Ishikawa (cell line): ENCODE results near the gene CACNA1D.

Experiments
- CEBPB ChIP-seq: IDR thresholded peaks from 2 replicates; pipeline ENCODE4 v1.6.1; 2012
- CREB1 ChIP-seq: IDR thresholded peaks from 2 replicates; pipeline ENCODE4 v1.6.1; 2012; ENCODE audit warnings: low read depth
- EGR1 ChIP-seq: IDR thresholded peaks from 2 replicates; pipeline ENCODE4 v1.6.1; 2012
- EP300 ChIP-seq: IDR thresholded peaks from 2 replicates; pipeline ENCODE4 v1.6.1; 2012; ENCODE audit warnings: borderline replicate concordance
- FOXM1 ChIP-seq: IDR thresholded peaks from 2 replicates; pipeline ENCODE4 v1.6.1; 2012; ENCODE audit warnings: low read depth, borderline replicate concordance
- NFIC ChIP-seq: IDR thresholded peaks from 2 replicates; pipeline ENCODE4 v1.6.1; 2012
- RAD21 ChIP-seq: IDR thresholded peaks from 2 replicates; pipeline ENCODE4 v1.6.1; 2012; ENCODE audit warnings: low read depth
- TAF1 ChIP-seq: IDR thresholded peaks from 2 replicates; pipeline ENCODE4 v1.6.1; 2012; ENCODE audit warnings: low read depth, mild to moderate bottlenecking
- TCF12 ChIP-seq: IDR thresholded peaks from 2 replicates; pipeline ENCODE4 v1.6.1; 2012; ENCODE audit warnings: low read depth
- TEAD4 ChIP-seq: IDR thresholded peaks from 2 replicates; pipeline ENCODE4 v1.6.1; 2012
- YY1 ChIP-seq: IDR thresholded peaks from 2 replicates; pipeline ENCODE4 v1.6.1; 2012; ENCODE audit warnings: low read depth
- ZBTB7A ChIP-seq: IDR thresholded peaks from 2 replicates; pipeline ENCODE4 v1.6.1; 2012; ENCODE audit warnings: low read depth
- TF ChIP-seq, protein P1 (sequence below): IDR thresholded peaks from 2 replicates; pipeline ENCODE4 v1.6.1; 2012
- TF ChIP-seq, protein P2 (sequence below): IDR thresholded peaks from 2 replicates; pipeline ENCODE4 v1.6.1; 2012
- TF ChIP-seq, protein P3 (sequence below): IDR thresholded peaks from 2 replicates; pipeline ENCODE4 v1.6.1; 2012; ENCODE audit warnings: low read depth, mild to moderate bottlenecking

CACNA1D gene

DNA sequence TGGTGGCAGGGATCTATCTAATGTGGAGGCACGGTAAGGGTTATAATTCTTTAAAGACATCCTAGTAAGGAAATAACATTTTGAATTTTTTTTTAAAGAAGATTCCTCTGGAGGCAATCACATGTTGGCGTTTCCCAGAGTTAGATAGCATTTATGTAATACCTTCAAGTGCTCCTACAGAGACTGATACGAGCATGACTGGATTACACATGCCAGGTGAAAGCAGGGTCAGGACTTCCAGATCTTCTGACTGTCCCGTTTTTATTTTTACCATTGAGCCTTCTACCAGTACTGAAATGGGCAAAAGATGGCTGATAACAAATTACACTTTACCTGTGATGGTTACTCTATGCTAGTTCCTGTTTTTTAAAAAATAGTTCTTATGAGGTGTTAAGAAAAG lies 365.8 kb downstream of the CACNA1D start:
- TF ChIP-seq YY1 (no peak), FOXM1 (no peak), EP300 (no peak), NFIC (no peak), ZBTB7A (no peak), EGR1 (no peak), RAD21 (no peak), TCF12 (no peak), TAF1 (no peak), TEAD4 (no peak), CREB1 (no peak), CEBPB (no peak)
- TF ChIP-seq, protein P1, sequence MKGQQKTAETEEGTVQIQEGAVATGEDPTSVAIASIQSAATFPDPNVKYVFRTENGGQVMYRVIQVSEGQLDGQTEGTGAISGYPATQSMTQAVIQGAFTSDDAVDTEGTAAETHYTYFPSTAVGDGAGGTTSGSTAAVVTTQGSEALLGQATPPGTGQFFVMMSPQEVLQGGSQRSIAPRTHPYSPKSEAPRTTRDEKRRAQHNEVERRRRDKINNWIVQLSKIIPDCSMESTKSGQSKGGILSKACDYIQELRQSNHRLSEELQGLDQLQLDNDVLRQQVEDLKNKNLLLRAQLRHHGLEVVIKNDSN: no peak
- TF ChIP-seq, protein P2, sequence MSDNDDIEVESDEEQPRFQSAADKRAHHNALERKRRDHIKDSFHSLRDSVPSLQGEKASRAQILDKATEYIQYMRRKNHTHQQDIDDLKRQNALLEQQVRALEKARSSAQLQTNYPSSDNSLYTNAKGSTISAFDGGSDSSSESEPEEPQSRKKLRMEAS: no peak

DNA sequence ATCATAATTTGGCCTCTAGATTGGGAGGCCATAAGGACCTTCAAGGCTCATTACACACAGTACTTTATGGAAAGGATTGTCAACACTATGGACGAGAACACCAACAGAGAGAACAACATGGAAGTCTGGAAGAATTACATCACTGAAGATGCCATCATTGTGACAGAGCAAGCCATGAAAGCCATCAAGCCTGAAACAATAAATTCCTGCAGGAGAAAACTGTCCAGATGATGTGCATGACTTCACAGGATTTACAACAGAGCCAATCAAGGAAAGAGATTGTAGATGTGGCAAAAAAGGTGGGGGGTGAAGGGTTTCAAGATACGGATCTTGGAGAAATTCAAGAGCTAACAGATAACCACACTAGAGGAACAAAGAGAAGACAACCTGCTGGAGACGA lies 367.8 kb downstream of the CACNA1D start:
- TF ChIP-seq, protein P1: no peak
- TF ChIP-seq RAD21: no peak
- TF ChIP-seq, protein P2: no peak
- TF ChIP-seq EGR1: no peak
- TF ChIP-seq EP300: no peak

DNA sequence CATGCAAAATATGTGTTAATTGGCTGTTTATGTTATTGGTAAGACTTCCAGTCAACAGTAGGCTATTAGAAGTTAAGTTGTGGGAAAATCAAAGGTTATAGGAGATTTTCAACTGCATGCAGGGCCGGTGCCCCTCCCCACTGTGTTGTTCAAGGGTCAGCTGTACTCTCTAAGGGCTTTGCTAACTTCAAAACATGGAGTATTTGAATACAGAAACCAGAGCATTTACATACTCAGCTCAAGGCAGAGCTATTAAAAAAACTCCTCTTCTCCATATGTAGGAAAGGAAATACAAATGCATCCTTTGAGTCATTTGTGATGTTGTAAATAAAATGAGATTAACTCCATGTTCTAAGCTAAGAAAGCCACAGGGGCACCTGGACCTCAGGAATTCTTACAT lies 368.7 kb downstream of the CACNA1D start:
- TF ChIP-seq EGR1: no peak
- TF ChIP-seq, protein P1: no peak
- TF ChIP-seq, protein P3, sequence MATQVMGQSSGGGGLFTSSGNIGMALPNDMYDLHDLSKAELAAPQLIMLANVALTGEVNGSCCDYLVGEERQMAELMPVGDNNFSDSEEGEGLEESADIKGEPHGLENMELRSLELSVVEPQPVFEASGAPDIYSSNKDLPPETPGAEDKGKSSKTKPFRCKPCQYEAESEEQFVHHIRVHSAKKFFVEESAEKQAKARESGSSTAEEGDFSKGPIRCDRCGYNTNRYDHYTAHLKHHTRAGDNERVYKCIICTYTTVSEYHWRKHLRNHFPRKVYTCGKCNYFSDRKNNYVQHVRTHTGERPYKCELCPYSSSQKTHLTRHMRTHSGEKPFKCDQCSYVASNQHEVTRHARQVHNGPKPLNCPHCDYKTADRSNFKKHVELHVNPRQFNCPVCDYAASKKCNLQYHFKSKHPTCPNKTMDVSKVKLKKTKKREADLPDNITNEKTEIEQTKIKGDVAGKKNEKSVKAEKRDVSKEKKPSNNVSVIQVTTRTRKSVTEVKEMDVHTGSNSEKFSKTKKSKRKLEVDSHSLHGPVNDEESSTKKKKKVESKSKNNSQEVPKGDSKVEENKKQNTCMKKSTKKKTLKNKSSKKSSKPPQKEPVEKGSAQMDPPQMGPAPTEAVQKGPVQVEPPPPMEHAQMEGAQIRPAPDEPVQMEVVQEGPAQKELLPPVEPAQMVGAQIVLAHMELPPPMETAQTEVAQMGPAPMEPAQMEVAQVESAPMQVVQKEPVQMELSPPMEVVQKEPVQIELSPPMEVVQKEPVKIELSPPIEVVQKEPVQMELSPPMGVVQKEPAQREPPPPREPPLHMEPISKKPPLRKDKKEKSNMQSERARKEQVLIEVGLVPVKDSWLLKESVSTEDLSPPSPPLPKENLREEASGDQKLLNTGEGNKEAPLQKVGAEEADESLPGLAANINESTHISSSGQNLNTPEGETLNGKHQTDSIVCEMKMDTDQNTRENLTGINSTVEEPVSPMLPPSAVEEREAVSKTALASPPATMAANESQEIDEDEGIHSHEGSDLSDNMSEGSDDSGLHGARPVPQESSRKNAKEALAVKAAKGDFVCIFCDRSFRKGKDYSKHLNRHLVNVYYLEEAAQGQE: no peak
